ENCODE data around the gene DUSP28. TPM values are rescaled to one million over a fixed set of nuclear protein-coding genes. Genes with fewer than 3 reads are reported as not detected.
"Not testable (repeated sequence)": the region's sequence is repeated elsewhere in the genome, so short reads cannot be mapped to it uniquely, and the experiment has no call there.

Gene DUSP28
- total RNA-seq, 4 donors from 2014 or later = 3.0 to 5.3 (median 4.0) TPM

GRCh38 chr2:240518981-240519380 lies 41.2 kb upstream of the DUSP28 start:
- no peak for ATAC-seq
- no peak overlapping the region for H3K27ac ChIP-seq
- no peaks in the 10 kb centered on the region for H3K9me3 ChIP-seq
- WGBS, 2 donors (ENCODE audit: low coverage in 1 of 2) = 80 to 82% methylated on average over 2 to 4 of the region's 5 CpGs
- peaks cover 0 to 23% (median 11%) of the 10 kb centered on the region in 3 donors for H3K4me1 ChIP-seq
- TF ChIP-seq CTCF (IDR thresholded peaks at IDR 0.05) (no peak), EP300 (IDR thresholded peaks at IDR 0.05) (no peak), POLR2AphosphoS5 (IDR thresholded peaks at IDR 0.05) (no peak), POLR2A (IDR thresholded peaks at IDR 0.05) (no peak)
- H3K4me3 ChIP-seq = no peak overlapping the region
- H3K27me3 ChIP-seq = peaks cover 19% of the 10 kb centered on the region
- peaks cover 0 to 23% of the 10 kb centered on the region in 2 donors for H3K36me3 ChIP-seq

- Histone ChIP-seq H3K4me1 (peaks cover 0 to 18% (median 11%) of the 10 kb centered on the region in 3 donors), H3K27me3 (peaks cover 19% of the 10 kb centered on the region), H3K4me3 (peak overlapping the region in 1 of 2 donors; percentile 8), H3K9me3 (no peaks in the 10 kb centered on the region), H3K27ac (no peak overlapping the region), H3K36me3 (peaks cover 0 to 28% of the 10 kb centered on the region in 2 donors)
- ATAC-seq = no peak
- TF ChIP-seq CTCF (IDR thresholded peaks at IDR 0.05) = no peak
- TF ChIP-seq POLR2A (IDR thresholded peaks at IDR 0.05) = no peak
- TF ChIP-seq POLR2AphosphoS5 (IDR thresholded peaks at IDR 0.05) = no peak
- no peak for TF ChIP-seq EP300 (IDR thresholded peaks at IDR 0.05)
- 14 to 23% methylated on average over 15 to 18 of the region's 25 CpGs for WGBS, 2 donors (ENCODE audit: low coverage in 1 of 2)
Measured at GRCh38 chr2:240519396-240520129, 40.6 kb upstream of the DUSP28 start.

- Histone ChIP-seq H3K27ac (no peak overlapping the region), H3K4me3 (peak overlapping the region in 1 of 2 donors; percentile 8), H3K27me3 (peaks cover 19% of the 10 kb centered on the region), H3K4me1 (peaks cover 0 to 17% (median 11%) of the 10 kb centered on the region in 3 donors), H3K9me3 (no peaks in the 10 kb centered on the region), H3K36me3 (peaks cover 0 to 36% of the 10 kb centered on the region in 2 donors)
- TF ChIP-seq POLR2A (IDR thresholded peaks at IDR 0.05) = no peak
- TF ChIP-seq POLR2AphosphoS5 (IDR thresholded peaks at IDR 0.05) = no peak
- TF ChIP-seq EP300 (IDR thresholded peaks at IDR 0.05) = no peak
- TF ChIP-seq CTCF (IDR thresholded peaks at IDR 0.05) = no peak
- 0% methylated on average over 1 of the region's 52 CpGs; no CpG with 5 or more reads in 1 of the 2 donors for WGBS, 2 donors (ENCODE audit: low coverage in 1 of 2)
- no peak for ATAC-seq
Measured at GRCh38 chr2:240520130-240520973, 39.8 kb upstream of the DUSP28 start.

GRCh38 chr2:240520974-240521350 lies 39.2 kb upstream of the DUSP28 start:
- Histone ChIP-seq H3K4me3 (no peak overlapping the region), H3K4me1 (peaks cover 0 to 17% (median 11%) of the 10 kb centered on the region in 3 donors), H3K27me3 (peaks cover 19% of the 10 kb centered on the region), H3K36me3 (peaks cover 0 to 42% of the 10 kb centered on the region in 2 donors), H3K27ac (no peak overlapping the region), H3K9me3 (no peaks in the 10 kb centered on the region)
- WGBS, 2 donors (ENCODE audit: low coverage in 1 of 2) = 80 to 91% methylated on average over 2 to 9 of the region's 12 CpGs
- TF ChIP-seq POLR2AphosphoS5 (IDR thresholded peaks at IDR 0.05) = no peak
- no peak for TF ChIP-seq EP300 (IDR thresholded peaks at IDR 0.05)
- no peak for TF ChIP-seq POLR2A (IDR thresholded peaks at IDR 0.05)
- TF ChIP-seq CTCF (IDR thresholded peaks at IDR 0.05) = no peak
- no peak for ATAC-seq

- Histone ChIP-seq H3K27me3 (peaks cover 19% of the 10 kb centered on the region), H3K4me1 (peaks cover 0 to 17% (median 11%) of the 10 kb centered on the region in 3 donors), H3K36me3 (peaks cover 0 to 48% of the 10 kb centered on the region in 2 donors)
- H3K27ac ChIP-seq, ATAC-seq, H3K9me3 ChIP-seq, H3K4me3 ChIP-seq: not testable (repeated sequence)
- 92 to 93% methylated on average over 5 of the region's 5 CpGs for WGBS, 2 donors (ENCODE audit: low coverage in 1 of 2)
Measured at GRCh38 chr2:240521885-240522284, 38.3 kb upstream of the DUSP28 start.

Data from gastroesophageal sphincter (tissue), 4 donors.